ENCODE measurements around the gene PRDM12. TPM values are rescaled to one million over a fixed set of nuclear protein-coding genes. Genes with fewer than 3 reads are reported as not detected.

The PRDM12 gene
- total and polyA plus RNA-seq, 2 donors from 2014 or later, result not detected

DNA sequence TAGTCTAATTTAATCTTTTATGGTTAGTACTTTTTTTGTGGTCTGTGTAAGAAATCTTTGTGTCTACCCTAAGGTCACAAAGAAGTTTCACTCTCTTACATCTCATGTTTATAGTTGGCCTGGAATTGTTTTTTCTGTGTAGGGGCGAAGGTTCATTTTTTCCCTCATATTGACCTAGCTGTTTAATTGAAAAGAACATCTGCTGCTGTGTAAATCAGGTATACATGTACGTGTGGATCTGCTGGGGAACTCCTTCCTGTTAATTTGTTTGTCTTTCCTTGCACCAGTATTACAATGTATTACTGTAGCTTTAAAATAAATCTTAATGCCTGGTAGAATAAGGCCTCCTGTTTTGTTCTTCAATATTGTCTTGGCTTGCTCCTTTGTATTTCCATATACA lies 67.0 kb downstream of the PRDM12 start:
- DNase-seq (no peak), FAIRE-seq (no peak)
- Histone ChIP-seq H3K27ac (ENCODE audit: low read depth in 2 of 2, low read length in 2 of 2) (no peak overlapping the region), H3K27me3 (ENCODE audit: control insufficient read depth, insufficient read depth, low read length) (no peaks in the 10 kb centered on the region), H3K9ac (ENCODE audit: low read length in 3 of 3) (no peak overlapping the region), H3K9me3 (ENCODE audit: control insufficient read depth in 2 of 3, insufficient read depth in 1 of 3, low read length in 3 of 3) (no peaks in the 10 kb centered on the region), H3K4me3 (ENCODE audit: low read length in 3 of 3) (no peak overlapping the region), H3K36me3 (ENCODE audit: control insufficient read depth in 2 of 3, insufficient read depth in 3 of 3, low read length in 3 of 3) (no peaks in the 10 kb centered on the region), H3K4me1 (ENCODE audit: control insufficient read depth in 2 of 3, insufficient read depth in 2 of 3, low read depth in 1 of 3, low read length in 3 of 3) (peaks cover 0 to 4% (median 2%) of the 10 kb centered on the region in 3 donors)
- TF ChIP-seq CTCF (IDR thresholded peaks at IDR 0.05; ENCODE audit: borderline replicate concordance, extremely low read depth, insufficient read depth), result no peak
- intact Hi-C loops (cut with DNase I), result no loop called here

DNA sequence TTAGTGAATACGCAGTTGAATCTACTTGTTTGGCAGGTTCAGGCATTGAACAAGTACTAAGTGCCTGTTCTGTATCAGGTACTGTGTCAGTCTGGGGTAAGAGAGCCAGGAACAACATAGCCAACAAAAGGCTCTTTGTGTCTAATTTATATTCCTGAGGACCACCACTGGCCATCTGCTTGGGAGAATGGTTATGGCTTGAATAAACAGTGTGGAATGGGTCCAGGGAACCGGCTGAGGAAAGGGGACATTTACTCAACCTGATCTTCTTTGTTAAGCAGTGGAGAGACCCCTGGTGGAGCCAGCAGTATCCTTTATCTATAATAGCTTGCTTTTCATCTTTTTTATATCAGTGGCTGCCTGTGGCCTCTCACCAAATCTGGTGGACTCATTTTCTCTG lies 67.7 kb downstream of the PRDM12 start:
- no peak overlapping the region for H3K4me3 ChIP-seq (ENCODE audit: low read length in 3 of 3)
- no peak for FAIRE-seq
- no peak for DNase-seq
- no peaks in the 10 kb centered on the region for H3K27me3 ChIP-seq (ENCODE audit: control insufficient read depth, insufficient read depth, low read length)
- no peak overlapping the region for H3K9ac ChIP-seq (ENCODE audit: low read length in 3 of 3)
- TF ChIP-seq CTCF (IDR thresholded peaks at IDR 0.05; ENCODE audit: borderline replicate concordance, extremely low read depth, insufficient read depth), result no peak
- intact Hi-C loops (cut with DNase I), result no loop called here
- no peaks in the 10 kb centered on the region for H3K36me3 ChIP-seq (ENCODE audit: control insufficient read depth in 2 of 3, insufficient read depth in 3 of 3, low read length in 3 of 3)
- H3K4me1 ChIP-seq (ENCODE audit: control insufficient read depth in 2 of 3, insufficient read depth in 2 of 3, low read depth in 1 of 3, low read length in 3 of 3), result peaks cover 0 to 4% (median 2%) of the 10 kb centered on the region in 3 donors
- H3K9me3 ChIP-seq (ENCODE audit: control insufficient read depth in 2 of 3, insufficient read depth in 1 of 3, low read length in 3 of 3), result no peaks in the 10 kb centered on the region
- no peak overlapping the region for H3K27ac ChIP-seq (ENCODE audit: low read depth in 2 of 2, low read length in 2 of 2)

Small RNA genes lying within 50 kb of the gene (microRNA-seq; reads per million reads assigned to microRNA genes)
- not detected for gene MIR6856

Other genes with a start within 250 kb of the PRDM12 start
- 124 TPM for gene ASS1, start 219.6 kb upstream of the PRDM12 start, total RNA-seq
- gene ASS1, start 219.6 kb upstream of the PRDM12 start, polyA plus RNA-seq (ENCODE audit: insufficient read depth, low read depth, low replicate concordance), result 1,185 TPM
- gene FUBP3, start 85.0 kb upstream of the PRDM12 start, total RNA-seq, result 44.1 TPM
- gene FUBP3, start 85.0 kb upstream of the PRDM12 start, polyA plus RNA-seq (ENCODE audit: insufficient read depth, low read depth, low replicate concordance), result 19.4 TPM
- gene EXOSC2, start 29.2 kb downstream of the PRDM12 start, total RNA-seq, result 26.4 TPM
- 13.0 TPM for gene EXOSC2, start 29.2 kb downstream of the PRDM12 start, polyA plus RNA-seq (ENCODE audit: insufficient read depth, low read depth, low replicate concordance)
- 63.6 TPM for gene ABL1, start 170.7 kb downstream of the PRDM12 start, total RNA-seq
- gene ABL1, start 170.7 kb downstream of the PRDM12 start, polyA plus RNA-seq (ENCODE audit: insufficient read depth, low read depth, low replicate concordance), result 15.0 TPM
- not detected for gene QRFP, start 232.2 kb downstream of the PRDM12 start, total RNA-seq
- not detected for gene QRFP, start 232.2 kb downstream of the PRDM12 start, polyA plus RNA-seq (ENCODE audit: insufficient read depth, low read depth, low replicate concordance)